GM23338 (cell line): ENCODE data around the gene HNRNPM. TPM values are rescaled to one million over a fixed set of nuclear protein-coding genes. Genes with fewer than 3 reads are reported as not detected.

Experiments used
- CREB1 ChIP-seq: fragments of 250-450 bp; sonication (Bioruptor Pico); IDR thresholded peaks from 2 replicates; pipeline ENCODE4 v1.5.0; 2020; ENCODE audit warnings: low read depth, mild to moderate bottlenecking, moderate library complexity
- ETS1 ChIP-seq: IDR thresholded peaks from 2 replicates; pipeline ENCODE4 v1.6.1; 2016; ENCODE audit warnings: antibody characterized with exemption
- EZH2phosphoT487 ChIP-seq: fragments of 200-600 bp; sonication (generic); IDR thresholded peaks from one replicate; pipeline ENCODE4 v1.8.1; 2018; ENCODE audit warnings: antibody characterized with exemption; ENCODE audit not compliant: unreplicated experiment
- NANOG ChIP-seq: IDR thresholded peaks from 2 replicates; pipeline ENCODE4 v1.6.1; 2016; ENCODE audit warnings: antibody characterized with exemption, borderline replicate concordance
- REST ChIP-seq: IDR thresholded peaks from one replicate; pipeline ENCODE4 v1.6.1; 2018; ENCODE audit warnings: antibody characterized with exemption; ENCODE audit not compliant: unreplicated experiment
- STAT1 ChIP-seq: IDR thresholded peaks from one replicate; pipeline ENCODE4 v1.6.1; 2016; ENCODE audit warnings: antibody characterized with exemption; ENCODE audit not compliant: unreplicated experiment
- ZNF462 ChIP-seq: fragments of 250-450 bp; sonication (Bioruptor Pico); IDR thresholded peaks from 2 replicates; pipeline ENCODE4 v1.5.0; 2020; ENCODE audit warnings: mild to moderate bottlenecking, moderate library complexity
- polyA plus RNA-seq: library from polyadenylated mRNA; unstranded; fragments of >200 nt; fragmentation: Nextera tagmentation; extraction: Ambion mirVana; gene quantifications from 2 replicates; pipeline ENCODE4 v1.2.1, GENCODE V29; 2016
- total RNA-seq: library from RNA; depleted of rRNA; stranded (reverse); fragments of >200 nt; shearing (Covaris generic); gene quantifications from 2 replicates; pipeline ENCODE4 v1.2.3, GENCODE V29; 2014

The HNRNPM gene
- total and polyA plus RNA-seq, 2 experiments from 2014 or later = 291 to 389 TPM

- TF ChIP-seq ZNF462 (CRISPR knock-in tag) (no peak), EZH2phosphoT487 (no peak), ETS1 (no peak), CREB1 (CRISPR knock-in tag) (no peak), STAT1 (no peak), NANOG (no peak), REST (no peak)
Observed at GRCh38 chr19:8531470-8531869, 86.7 kb downstream of the HNRNPM start (continued).
